Renal cortical epithelial cell (primary cell): ENCODE data around the gene TLE6. TPM values are rescaled to one million over a fixed set of nuclear protein-coding genes. Genes with fewer than 3 reads are reported as not detected.
"Not testable (repeated sequence)": the region's sequence is repeated elsewhere in the genome, so short reads cannot be mapped to it uniquely, and the experiment has no call there.

ENCODE experiments used
- DNase-seq: peaks from one replicate; pipeline ENCODE4 v3.0.0-alpha.2; 2011; ENCODE audit warnings: low read depth
- total RNA-seq: library from RNA; depleted of rRNA; stranded (reverse); fragments of >200 nt; gene quantifications from 2 replicates; pipeline ENCODE4 v1.2.3, GENCODE V29; 2014

The TLE6 gene
- 0.69 and 1.6 TPM in 2 replicates for total RNA-seq

DNA sequence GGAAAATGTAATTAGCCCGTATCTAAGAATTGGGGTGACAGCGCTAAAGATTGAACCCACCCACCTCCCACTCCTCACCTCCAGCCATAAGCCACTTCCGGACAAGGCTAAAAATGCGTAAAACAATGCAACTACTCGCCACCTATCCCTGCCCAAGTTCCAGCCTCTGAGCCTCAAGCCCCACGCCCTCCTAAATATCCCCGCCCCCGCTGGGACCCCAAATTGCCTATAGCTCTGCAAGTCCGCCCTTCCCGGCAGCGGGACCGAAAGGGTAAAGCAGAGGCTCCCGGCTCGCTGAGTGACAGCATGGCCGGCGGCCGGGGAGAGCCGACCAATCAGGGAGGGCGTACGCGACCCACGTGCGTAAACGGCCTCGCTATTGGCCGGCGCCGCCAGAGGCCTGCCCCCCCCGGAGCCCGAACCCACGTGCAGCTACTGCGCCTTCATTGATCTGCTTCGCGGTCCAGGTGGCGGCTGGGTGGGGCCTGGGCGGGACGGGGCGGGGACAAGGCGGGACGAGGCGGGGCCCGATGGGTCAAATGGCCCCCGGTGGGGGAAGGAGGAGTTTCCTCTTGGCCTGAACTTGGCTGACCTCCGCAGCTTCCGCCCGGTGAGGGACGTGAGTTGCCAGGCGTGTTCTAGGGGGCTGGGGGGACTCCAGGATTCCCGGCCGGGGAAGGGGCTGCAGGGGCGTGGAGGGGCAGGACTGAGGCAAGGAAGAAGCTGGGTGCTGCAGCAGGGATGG lies at the start of gene TLE6:
TSS of gene TLE6 (plus strand) at position 564 of the 745 bp plus-strand sequence. CDS start 670 bp downstream, outside the sequence.
- DNase-seq = peak; percentile 83

DNA sequence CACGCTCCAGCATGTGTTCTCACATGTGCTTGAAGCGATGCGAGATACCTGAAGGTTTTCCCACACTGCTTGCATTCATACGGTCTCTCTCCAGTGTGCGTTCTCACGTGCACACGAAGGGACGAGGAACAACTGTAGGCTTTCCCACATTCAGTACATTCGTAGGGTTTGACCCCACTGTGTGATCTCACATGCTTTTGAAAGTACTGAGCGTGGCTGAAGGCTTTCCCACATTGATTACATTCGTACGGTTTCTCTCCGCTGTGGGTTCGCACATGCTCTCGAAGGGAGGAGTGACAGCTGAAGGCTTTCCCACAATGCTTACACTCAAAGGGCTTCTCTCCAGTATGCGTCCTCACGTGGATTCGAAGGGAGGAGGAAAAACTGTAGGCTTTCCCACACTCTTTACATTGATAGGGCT lies 43.9 kb upstream of the TLE6 start:
- DNase-seq = no peak

DNA sequence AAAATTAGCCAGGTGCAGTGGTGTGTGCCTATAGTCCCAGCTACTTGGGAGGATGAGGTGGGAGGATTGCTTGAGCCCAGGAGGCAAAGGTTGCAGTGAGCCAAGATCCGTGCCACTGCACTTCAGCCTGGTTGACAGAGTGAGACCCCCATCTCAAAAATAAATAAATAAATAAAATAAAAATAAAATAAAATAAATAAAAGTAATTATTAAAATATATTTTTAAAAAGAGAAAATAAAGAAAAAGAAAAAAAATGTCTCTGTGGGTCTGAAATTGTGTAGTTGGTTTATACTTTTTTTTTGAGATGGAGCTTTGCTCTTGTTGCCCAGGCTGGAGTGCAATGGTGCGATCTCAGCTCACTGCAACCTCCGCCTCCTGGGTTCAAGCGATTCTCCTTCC lies 41.5 kb upstream of the TLE6 start:
- DNase-seq = not testable (repeated sequence)

DNA sequence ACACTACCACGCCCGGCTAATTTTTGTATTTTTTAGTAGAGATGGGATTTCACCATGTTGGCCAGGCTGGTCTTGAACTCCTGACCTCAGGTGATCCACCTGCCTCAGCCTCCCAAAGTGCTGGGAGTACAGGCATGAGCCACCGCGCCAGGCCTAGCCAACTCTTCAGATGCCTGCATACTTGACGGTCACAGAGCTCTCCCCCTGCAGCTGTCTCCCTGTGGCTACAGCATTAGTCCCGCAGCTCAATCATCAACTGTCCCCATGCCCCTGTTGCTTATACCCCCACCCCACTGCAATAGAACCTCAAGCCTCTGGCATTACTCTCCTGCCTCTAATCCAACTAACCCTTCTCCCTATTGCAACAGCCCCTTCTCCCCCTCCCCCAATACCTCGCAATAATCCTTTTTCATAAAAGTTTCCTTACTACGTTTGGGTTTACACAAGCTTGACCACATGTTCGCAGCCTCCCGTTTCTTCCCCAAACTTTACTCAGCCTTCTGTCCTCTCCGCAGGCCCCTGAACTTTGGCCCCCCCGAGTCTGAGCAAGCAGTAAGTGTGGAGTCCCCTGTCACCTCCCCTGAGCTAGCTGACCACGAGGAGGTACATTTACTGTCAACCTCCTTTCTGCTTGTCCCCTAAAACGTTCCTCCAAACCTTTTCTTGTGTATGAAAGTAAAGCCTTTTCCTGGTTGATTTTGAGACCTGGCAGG lies 34.3 kb upstream of the TLE6 start:
- no peak for DNase-seq

DNA sequence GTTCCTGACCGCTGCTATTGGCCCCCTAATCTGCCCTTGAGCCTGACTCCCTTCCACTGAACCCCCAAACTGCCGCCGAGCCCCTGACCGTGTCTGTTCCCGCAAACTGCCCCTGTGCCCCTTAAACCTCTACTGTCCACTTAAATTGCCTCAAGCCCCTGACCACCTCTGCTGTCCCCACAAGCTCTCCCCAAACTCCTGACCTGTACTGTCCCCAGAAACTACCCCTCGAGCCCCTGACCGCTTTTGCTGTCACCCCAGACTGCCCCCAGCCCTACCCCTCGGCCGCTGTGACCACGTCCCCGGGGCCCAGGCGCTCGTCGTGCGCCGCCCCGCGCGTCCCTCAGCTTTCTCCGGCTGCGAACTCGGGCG lies 33.0 kb upstream of the TLE6 start:
- DNase-seq = no peak

DNA sequence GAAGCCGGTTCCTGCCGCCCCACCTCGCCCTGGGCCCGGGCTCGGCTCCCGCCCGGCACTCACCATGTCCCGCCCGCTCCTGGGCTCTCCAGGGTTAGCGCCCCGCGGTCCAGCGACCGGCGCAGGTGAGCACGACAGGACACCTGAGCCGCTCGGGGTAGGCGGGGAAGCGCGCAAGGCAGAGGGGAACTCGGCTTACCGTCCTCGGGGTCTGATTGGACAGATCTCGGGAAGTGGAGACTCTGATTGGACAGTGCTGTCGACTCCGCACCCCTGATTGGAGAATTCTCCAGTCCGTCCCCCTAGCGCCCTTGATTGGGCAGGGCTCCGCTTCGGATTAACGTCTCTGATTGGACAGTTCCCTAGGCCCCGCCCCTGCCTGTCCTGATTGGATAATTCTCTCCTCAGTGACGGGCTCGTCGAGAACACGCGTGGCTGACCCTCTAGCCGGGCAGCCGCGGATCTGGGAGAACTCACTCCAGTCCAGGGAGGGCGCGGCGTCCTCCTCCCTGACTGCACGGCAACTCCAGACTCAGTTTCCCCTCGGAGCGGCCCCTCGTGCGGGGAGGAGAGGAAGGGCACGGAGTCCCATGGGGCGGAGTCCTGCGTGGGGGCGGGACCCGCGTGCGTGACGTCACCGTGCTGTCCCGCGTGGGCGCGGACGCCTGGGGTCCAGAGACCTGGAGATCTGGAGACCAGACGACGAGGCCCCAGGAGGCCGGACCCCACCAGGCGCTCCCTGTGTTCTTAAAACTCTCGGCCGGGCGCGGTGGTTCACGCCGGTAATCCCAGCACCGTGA lies 32.4 kb upstream of the TLE6 start, which contains the start of gene ZNF77:
TSS of gene ZNF77 (minus strand) at position 197 of the 800 bp plus-strand sequence. CDS start at position 66, 131 bp downstream.
- peak; percentile 98 for DNase-seq

DNA sequence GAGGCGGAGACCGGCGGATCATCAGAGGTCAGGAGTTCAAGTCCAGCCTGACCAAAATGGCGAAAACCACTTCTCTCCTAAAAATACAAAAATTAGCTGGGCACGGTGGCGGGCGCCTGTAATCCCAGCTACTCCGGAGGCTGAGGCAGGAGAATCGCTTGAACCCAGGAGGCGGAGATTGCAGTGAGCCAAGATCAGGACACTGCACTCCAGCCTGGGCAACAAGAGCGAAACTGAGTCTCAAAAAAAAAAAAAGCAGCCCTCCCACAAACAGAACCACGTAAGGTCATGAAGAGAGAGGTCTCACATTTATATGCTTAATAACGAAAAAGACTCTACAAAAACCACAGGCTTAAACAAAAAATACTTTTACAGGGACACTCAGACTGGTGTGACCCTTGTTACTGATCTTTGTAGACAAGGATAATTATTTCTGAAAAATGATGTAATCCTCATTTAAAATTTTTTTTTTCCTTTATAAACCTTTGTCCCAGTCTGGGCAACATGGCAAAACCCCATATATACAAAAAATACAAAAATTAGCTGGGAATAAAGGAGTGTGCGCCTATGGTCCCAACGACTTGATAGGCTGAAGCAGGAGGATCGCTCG lies 31.7 kb upstream of the TLE6 start:
- no peak for DNase-seq

DNA sequence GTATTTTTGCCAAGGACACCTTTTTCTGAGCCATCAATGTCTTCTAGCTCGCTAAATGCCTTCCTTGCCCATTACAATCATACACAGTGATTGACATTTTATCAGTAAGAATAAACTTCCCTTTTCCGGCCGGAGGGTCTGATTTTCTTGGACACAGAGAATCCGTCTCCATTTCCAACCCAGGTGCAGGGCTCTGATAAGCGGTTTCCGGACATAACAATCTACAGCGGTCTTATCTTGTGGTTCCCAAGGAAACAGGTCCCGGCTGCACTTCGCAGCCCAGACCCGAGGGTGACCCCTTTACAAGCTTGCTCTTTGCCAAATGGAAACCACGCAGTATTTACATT lies 27.5 kb upstream of the TLE6 start:
- no peak for DNase-seq

DNA sequence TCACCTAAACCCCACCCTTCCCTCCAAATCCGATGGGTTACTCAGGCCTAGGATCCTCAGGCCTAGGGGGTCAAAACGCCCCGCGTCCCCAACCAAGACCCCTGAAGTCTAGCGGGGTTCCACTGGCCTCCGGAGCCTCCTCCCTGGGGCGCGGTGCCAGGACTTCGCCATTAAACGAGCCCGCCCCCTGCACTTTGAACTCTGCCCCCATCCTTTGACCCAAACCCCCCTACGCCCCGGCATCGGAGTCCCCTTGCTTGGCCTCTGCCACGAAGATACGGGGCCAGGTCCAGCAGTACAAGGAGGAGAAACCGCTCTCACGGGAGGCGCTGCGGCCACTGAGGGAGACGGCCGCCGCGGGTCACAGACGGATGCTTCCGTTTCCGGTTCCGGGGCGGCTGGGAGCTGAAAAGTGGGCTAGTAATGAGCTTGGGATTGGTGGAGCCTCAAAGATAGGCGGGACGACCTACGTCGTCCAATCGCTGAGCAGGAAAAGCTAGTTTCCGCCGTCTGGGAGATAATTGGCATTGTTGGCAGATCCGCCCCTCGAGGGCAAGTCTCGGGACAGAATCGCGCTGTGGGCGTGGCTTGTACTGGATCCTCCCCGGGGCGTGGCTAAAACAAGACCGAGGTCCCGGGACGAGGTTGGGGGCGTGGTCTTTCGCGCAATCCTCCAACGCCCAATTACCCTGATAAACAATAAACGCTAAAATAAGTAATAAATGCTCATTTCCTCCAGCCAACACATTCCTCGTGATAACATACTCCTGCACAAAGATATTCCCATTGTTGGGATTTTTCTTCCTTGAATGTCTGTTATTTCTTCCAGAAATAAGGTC lies 26.9 kb upstream of the TLE6 start:
- DNase-seq = peak; percentile 98

DNA sequence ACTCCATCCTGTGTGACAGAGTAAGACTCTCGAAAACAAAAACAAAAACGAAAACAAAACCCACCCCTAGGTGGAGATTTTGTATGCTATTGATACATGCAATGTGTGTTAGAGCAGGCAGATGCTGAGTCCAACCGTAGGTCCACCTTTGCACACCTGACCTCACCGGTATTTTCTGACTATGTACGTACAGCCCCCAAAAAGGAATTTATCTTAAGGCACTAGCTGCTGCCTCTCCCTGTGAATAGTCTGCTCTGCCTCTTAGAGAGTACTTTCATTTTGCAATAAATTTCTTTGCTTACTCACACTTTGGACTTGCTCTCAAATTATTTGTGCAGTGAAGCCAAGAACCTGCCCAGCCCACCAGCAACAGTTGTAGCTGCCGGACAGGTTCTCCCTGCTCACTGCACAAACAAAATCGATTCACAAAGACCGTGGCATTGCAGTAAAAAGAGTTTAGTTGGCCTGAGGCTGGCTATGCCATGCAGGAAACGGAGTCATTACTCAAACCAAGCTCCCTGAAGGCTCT lies 24.3 kb upstream of the TLE6 start:
- DNase-seq = peak; percentile 82

DNA sequence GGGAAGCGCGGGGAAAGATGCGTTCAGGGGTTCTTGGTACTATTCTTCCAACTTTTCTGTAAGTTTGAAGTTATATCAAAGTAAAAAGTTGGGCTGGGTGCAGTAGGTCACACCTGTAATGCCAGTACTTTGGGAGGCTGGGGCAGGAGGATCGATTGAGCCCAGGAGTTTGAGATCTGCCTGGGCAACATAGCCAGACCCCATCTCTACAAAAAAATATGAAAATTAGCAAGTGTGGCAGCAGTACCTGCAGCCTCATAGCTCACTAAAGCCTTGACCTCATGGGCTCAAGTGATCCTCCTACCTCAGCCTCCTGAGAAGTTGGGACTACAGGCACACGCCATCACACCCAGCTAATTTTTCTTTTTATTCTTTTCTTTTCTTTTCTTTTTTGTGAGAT lies 20.2 kb upstream of the TLE6 start:
- no peak for DNase-seq

DNA sequence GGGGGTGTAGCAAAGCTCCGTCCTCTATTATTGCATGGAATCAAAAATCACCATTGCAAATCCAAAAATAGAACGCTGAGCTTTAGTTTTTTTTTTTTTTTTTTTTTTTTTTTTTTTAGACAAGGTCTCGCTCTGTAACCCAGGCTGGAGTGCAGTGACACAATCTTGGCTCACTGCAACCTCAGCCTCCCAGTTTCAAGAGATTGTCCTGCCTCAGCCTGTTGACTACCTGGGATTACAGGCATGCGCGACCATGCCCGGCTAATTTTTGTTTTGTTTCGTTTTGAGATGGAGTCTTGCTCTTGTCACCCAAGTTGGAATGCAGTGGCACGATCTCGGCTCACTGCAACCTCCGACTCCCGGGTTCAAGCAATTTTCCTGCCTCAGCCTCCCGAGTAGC lies 17.2 kb upstream of the TLE6 start:
- DNase-seq = no peak

DNA sequence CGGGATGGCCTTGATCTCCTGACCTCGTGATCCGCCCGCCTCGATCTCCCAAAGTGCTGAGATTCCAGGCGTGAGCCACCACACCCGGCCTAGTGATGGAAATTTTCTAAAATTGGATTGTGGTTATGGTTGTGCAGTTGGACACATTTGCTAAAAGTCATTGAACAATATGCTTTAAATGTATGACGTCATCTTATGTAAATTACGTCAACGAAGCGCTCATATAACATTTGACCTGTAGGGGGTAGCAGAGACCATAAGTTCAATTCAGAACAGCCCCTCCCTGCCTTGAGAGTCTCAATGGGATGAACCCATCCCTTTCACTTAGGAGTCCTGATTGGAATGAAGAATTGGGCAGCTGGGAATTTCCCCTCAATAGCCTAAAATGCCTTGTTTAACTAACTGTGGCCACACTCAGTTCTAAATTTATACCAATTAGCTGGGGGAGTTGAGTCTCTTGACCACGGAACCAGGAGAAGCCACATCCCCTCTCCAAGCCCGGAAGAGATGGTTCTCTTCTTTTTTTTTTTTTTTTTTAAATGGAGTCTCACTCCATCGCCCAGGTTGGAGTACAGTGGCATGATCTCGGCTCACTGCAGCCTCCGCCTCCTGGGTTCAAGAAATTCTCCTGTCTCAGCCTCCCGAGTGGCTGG lies 15.2 kb upstream of the TLE6 start:
- peak; percentile 78 for DNase-seq

DNA sequence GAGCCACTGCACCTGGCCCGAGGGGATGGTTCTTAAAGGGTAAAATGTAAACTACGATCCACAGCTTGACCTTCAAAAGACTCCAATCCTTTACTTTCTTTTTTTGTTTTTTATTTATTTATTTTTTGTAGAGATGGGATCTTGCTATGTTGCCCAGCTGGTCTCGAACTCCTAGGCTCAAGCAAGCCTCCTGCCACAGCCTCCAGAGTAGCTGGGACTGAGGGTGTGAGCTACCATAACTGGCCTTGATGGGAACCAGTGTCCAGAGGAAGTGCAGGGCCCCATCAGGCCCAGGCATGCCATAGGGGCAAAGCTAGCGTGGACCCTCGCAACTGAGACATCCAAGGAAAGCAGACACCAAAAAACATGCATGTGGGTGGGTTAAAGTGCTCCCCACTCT lies 14.2 kb upstream of the TLE6 start:
- DNase-seq = no peak

DNA sequence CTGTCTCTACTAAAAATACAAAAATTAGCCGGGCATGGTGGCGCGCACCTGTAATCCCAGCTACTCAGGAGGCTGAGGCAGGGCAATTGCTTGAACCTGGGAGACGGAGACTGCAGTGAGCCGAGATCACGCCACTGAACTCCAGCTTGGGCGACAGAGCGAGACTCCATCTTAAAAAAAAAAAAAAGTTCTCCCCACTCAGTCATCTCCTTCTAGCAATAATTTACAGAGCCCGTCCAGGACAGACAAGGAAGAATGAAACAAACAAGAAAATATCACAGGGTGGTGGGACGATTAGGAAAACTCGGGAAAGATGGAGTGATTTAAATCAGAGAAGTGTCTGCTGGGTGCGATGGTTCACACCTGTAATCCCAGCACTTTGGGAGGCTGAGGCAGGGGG lies 13.7 kb upstream of the TLE6 start:
- DNase-seq = peak; percentile 70

DNA sequence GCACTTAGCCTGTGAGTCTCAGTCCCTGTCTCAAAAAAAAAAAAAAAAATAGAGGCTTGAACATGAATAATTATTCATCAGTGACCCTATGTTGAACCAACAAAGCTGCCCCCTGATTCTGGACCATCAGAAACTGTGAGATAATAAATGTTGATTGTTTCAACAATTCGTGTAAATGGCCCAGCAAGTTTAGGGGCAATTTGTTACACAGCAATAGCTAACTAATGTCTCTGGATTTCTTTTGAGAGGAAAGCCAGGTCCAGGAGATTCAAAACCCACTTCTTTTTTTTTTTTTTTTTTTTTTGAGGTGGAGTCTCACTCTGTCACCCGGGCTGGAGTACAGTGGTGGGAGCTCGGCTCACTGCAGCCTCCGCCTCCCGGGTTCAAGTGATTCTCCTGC lies 12.5 kb upstream of the TLE6 start:
- DNase-seq = no peak

DNA sequence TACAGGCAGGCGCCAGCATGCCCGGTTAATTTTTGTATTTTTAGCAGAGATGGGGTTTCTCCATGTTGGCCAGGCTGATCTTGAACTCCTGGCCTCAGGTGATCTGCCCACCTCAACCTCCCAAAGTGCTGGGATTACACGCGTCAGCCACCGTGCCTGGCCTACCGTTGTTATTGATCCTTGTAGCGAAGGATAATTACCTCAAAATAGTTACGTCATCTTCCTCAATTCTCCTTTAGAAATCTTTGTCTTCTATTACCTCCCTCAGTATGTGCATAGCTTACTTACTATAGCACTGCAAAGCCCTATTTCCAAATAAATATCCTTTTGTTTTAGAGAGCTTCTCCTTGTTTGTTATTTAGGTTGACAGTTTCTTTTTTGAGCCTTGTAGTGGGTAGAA lies 9.4 kb upstream of the TLE6 start:
- no peak for DNase-seq

DNA sequence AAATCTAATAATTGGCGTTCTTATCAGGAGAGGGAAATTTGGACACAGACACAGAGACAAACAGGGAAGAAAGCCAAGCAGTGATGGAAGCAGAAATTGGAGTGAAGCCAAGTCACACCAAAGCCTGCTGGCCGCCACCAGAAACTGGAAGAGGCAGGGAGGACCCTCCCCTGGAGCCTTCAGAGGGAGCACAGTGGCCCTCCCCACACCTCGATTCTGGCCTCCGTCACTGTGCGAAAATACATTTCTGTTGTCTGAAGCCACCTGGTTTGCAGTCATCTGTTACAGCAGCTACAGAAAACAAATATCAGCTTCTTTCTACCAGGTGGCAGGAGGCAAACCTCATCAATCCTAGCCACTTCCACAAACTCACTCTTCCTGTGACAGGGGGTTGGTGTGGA lies 8.3 kb upstream of the TLE6 start:
- DNase-seq = no peak

DNA sequence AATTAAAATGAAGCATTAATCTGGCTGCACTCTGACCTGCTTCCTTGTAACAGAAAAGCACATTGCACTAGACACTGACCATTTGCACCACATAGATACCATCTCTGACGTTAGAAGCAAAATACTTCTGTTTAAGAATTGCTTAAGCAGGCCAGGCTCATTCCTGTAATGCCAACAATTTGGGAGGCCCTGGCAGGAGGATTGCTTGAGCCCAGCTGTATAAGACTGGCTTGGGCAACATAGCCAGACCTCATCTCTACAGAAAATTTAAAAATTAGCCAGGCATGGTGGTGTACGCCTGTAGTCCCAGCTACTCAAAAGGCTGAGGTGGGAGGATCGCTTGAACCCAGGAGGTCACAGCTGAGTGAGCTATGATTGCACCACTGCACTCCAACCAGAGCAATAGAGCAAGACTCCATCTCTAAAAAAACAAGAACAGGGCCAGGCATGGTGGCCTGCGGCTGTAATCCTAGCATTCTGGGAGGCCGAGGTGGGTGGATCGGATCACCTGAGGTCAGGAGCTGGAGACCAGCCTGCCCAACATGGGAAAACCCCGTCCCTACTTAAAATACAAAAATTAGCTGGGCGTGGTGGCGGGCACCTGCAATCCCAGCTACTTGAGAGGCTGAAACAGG lies 7.0 kb upstream of the TLE6 start:
- peak; percentile 63 for DNase-seq

DNA sequence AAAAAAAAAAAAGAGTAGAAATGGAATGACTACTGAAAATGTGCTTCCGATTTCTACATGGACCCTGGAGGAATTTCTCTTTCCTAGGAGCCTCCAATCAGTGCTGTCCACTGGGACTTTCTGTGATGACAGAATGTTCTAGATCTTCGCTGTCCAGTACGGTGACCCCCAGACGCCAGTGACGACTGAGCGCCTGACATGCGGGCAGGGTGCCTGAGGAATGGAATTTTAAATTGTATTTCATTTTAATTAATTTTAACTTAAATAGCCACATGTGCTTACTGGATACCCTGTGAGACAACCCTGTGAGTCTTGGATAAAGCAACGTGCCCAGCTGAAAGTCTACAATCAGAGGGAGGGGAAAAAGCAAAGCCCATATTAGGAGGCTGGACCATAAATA lies 4.1 kb upstream of the TLE6 start:
- no peak for DNase-seq
